Upper lobe of left lung (tissue), 6 donors: ENCODE results near the gene MMD. TPM values are rescaled to one million over a fixed set of nuclear protein-coding genes. Genes with fewer than 3 reads are reported as not detected.
"Not testable (repeated sequence)": the region's sequence is repeated elsewhere in the genome, so short reads cannot be mapped to it uniquely, and the experiment has no call there.

ENCODE experiments used
- ATAC-seq, 2 donors: fragments of 200-7000 bp; cut with Tn5 transposase; one replicate each; pipeline ENCODE4 v1.9.1; 2022; ENCODE audit warnings: mild to moderate bottlenecking in 2 of 2, moderate library complexity in 2 of 2; ENCODE audit not compliant: low FRiP score in 2 of 2
- DNase-seq, 2 donors: peaks; one replicate each; pipeline ENCODE4 v3.0.0-alpha.2; 2019 to 2020
- H3K27ac ChIP-seq, 4 donors: fragments of 200-600 bp; sonication (generic); one replicate each; pipeline ENCODE4 v1.5.1; 2016 to 2019
- H3K27me3 ChIP-seq, 4 donors: fragments of 200-600 bp; sonication (generic); one replicate each; pipeline ENCODE4 v1.5.1; 2017 to 2019
- H3K36me3 ChIP-seq, 4 donors: fragments of 200-600 bp; sonication (generic); one replicate each; pipeline ENCODE4 v1.5.1; 2016 to 2019
- H3K4me1 ChIP-seq, 4 donors: fragments of 200-600 bp; sonication (generic); one replicate each; pipeline ENCODE4 v1.5.1; 2018 to 2019
- H3K4me3 ChIP-seq, 4 donors: fragments of 200-600 bp; sonication (generic); one replicate each; pipeline ENCODE4 v1.5.1; 2017 to 2019; ENCODE audit warnings: mild to moderate bottlenecking in 2 of 4, moderate library complexity in 1 of 4
- H3K9me3 ChIP-seq, 4 donors: fragments of 200-600 bp; sonication (generic); one replicate each; pipeline ENCODE4 v1.5.1; 2018 to 2019
- EP300 ChIP-seq, 4 donors: sonication (generic); formaldehyde crosslinking; IDR thresholded peaks; one replicate each; pipeline ENCODE4 v1.5.1; 2017; ENCODE audit warnings: antibody characterized with exemption in 4 of 4, control low read depth in 2 of 4
- POLR2A ChIP-seq, 4 donors: fragments of 450-650 bp; IDR thresholded peaks; one replicate each; pipeline ENCODE4 v1.5.1; 2016 to 2017; ENCODE audit warnings: antibody characterized with exemption in 4 of 4, mild to moderate bottlenecking in 2 of 4
- POLR2AphosphoS5 ChIP-seq, 2 donors: sonication (generic); formaldehyde crosslinking; IDR thresholded peaks; one replicate each; pipeline ENCODE4 v1.5.1; 2017; ENCODE audit warnings: antibody characterized with exemption in 2 of 2
- WGBS, 2 donors: methylation state at CpG; one replicate each; pipeline ENCODE4 v1.1.5; 2017 to 2018; 5-methylcytosine and 5-hydroxymethylcytosine counted together
- total RNA-seq, 6 donors: library from RNA; depleted of rRNA in 4 of 6; stranded (reverse); fragments of >200 nt in 4 of 6; gene quantifications; one replicate each; pipeline versions ENCODE4 v1.1.0 to v1.2.1, GENCODE V29; 2016 to 2021
- TF ChIP-seq, protein P1 (sequence below), 6 experiments: fragments of 450-650 bp in 4 of 6; fragments of 200-600 bp in 2 of 6; sonication (generic) in 2 of 6; IDR thresholded peaks; one replicate each; pipeline ENCODE4 v1.5.1; 2016 to 2019; ENCODE audit warnings: antibody characterized with exemption in 6 of 6
- donor health status: DM: no; HTN: no; CAD: no; lungs with moderate emphysema.
- donor health status: DM: no; HTN: yes; CAD: no; lungs with severe emphysema.

The MMD gene
- total RNA-seq, 6 donors from 2014 or later = 13.5 to 26.7 (median 19.0) TPM

DNA sequence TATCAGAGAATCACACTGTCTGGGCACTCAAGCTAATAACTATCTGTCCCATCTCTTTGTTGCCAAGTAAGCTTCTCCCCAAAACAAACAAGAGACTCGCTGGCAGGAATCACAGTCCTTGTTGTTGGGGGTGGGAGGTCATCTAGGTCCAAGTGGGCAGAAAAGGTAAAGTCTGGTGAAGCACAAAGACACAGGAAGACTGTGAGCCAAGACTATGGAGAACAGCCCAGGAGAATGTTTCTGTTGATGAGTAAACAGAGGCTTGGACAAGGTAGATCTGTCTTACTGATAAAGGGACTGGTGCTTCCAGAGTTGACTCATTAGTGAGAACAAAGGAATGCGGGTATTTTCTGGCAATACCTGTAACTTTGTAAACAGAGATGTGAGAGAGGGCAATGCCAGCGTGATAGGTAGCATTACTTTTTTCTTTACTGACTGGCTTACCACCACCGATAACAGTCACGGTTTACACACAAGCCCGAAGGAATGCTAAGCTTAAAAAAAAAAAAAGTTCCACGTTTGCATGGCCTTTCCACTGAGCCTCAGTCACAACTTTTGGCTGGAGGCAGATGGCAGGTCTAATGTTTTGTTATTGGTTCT lies 11.5 kb upstream of the MMD start:
- peak; percentile 37 to 46 for ATAC-seq
- no peaks in the 10 kb centered on the region for H3K27me3 ChIP-seq
- TF ChIP-seq, protein P1, sequence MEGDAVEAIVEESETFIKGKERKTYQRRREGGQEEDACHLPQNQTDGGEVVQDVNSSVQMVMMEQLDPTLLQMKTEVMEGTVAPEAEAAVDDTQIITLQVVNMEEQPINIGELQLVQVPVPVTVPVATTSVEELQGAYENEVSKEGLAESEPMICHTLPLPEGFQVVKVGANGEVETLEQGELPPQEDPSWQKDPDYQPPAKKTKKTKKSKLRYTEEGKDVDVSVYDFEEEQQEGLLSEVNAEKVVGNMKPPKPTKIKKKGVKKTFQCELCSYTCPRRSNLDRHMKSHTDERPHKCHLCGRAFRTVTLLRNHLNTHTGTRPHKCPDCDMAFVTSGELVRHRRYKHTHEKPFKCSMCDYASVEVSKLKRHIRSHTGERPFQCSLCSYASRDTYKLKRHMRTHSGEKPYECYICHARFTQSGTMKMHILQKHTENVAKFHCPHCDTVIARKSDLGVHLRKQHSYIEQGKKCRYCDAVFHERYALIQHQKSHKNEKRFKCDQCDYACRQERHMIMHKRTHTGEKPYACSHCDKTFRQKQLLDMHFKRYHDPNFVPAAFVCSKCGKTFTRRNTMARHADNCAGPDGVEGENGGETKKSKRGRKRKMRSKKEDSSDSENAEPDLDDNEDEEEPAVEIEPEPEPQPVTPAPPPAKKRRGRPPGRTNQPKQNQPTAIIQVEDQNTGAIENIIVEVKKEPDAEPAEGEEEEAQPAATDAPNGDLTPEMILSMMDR (IDR thresholded peaks at IDR 0.05) = no peak
- TF ChIP-seq POLR2AphosphoS5 (IDR thresholded peaks at IDR 0.05) (no peak), EP300 (IDR thresholded peaks at IDR 0.05) (no peak), POLR2A (IDR thresholded peaks at IDR 0.05) (no peak)
- DNase-seq = no peak
- 53 to 62% methylated on average over 7 of the region's 7 CpGs for WGBS, 2 donors
- H3K4me3 ChIP-seq = no peak overlapping the region
- no peaks in the 10 kb centered on the region for H3K9me3 ChIP-seq
- peak overlapping the region; percentile 15 to 32 (median 20) for H3K27ac ChIP-seq
- H3K36me3 ChIP-seq = no peaks in the 10 kb centered on the region
- H3K4me1 ChIP-seq = peaks cover 0 to 8% (median 6%) of the 10 kb centered on the region in 4 donors

DNA sequence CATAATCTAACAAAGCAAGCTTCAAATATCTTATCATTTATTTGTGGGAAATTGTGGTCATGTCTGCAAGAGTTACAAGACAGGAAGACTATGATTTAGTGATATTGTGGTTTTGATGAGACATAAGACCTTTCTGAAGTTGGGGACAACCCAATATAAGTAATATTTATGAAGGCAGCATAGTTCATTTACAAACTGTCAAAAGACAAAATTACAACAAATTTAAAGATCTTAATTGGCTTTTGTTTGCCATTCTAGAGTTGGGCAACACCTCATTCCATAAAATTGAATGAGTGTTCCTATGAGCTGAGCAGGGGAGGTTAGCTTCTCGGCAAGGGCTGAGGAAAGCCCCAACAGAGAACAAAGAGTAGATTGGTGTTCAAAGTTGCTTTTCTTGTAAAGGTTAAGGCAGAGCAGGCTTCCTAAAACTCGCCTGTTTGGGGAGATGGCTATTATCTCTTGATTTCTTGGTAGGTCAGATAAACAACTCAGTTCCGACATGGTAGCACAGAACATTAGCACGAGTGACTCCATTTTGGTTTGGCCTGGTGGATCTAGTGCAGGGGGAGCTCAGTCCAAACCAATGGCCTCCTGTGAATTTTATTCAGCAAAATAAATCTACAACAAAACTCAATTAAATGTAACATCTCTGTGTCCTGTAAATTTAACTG lies 10.9 kb upstream of the MMD start:
- WGBS, 2 donors = 78 to 81% methylated on average over 4 of the region's 4 CpGs
- peak overlapping the region in 2 of 4 donors; percentile 15 to 22 for H3K27ac ChIP-seq
- no peak for ATAC-seq

DNA sequence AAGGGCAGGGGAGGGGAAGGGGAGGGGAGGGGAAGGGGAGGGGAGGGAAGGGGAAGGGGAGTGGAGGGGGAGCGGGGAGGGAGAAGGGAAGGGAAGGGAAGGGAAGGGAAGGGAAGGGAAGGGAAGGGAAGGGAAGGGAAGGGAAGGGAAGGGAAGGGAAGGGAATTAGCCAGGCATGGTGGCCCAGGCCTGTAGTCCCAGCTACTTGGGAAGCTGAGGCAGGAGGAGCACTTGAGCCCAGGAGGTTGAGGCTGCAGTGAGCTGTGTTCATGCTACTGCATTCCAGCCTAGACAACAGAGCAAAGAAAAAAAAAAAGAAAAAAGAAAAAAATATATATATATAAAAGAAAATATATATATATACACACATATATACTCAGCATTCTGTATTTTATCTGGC lies 10.3 kb upstream of the MMD start:
- H3K4me1 ChIP-seq, ATAC-seq, H3K27me3 ChIP-seq, H3K4me3 ChIP-seq, H3K9me3 ChIP-seq, H3K36me3 ChIP-seq, H3K27ac ChIP-seq, DNase-seq: not testable (repeated sequence)
- 0% methylated on average over 1 of the region's 1 CpG; no CpG with 5 or more reads in 1 of the 2 donors for WGBS, 2 donors

More for the DNA sequence above, 10.9 kb upstream of the MMD start:
- no peaks in the 10 kb centered on the region for H3K36me3 ChIP-seq
- no peaks in the 10 kb centered on the region for H3K9me3 ChIP-seq
- H3K4me3 ChIP-seq = no peak overlapping the region
- H3K27me3 ChIP-seq = no peaks in the 10 kb centered on the region
- DNase-seq = no peak
- peaks cover 0 to 8% (median 6%) of the 10 kb centered on the region in 4 donors for H3K4me1 ChIP-seq
- no peak for TF ChIP-seq POLR2AphosphoS5 (IDR thresholded peaks at IDR 0.05)

DNA sequence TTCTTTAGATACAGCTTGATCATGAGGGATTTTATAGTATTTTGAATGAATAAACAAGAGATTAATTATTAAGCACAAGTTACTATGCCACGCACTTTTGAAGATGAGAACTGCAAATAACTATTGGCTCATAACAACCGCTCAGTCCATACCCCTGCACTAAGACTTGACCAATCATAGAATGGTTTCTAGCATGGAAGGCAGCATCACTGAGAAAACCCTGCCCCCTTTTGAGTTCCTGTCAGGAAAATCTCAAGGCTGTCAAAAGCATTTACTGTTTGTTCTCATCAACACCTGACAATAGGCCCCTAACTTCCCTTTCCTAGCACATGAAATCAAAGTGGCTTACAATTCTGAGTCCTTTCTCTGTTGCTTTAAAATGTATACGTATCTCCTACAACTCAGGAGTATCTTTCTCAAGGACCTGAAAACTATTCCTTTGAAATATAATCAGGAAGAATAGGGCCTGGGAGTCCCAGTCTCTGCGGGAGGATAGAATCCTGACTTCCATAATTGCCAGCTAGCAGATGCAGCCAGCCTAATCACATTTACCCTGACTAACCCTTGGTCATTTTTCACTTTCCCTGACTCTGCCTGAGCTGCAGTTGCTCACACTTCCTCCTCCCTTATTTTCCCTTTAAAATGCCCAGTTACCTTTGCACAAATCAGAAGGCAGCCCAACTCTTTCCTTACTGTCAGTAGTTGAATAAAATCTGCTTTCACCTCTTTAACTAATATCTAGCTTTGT lies 9.1 kb upstream of the MMD start:
- 60 to 74% methylated on average over 4 of the region's 4 CpGs for WGBS, 2 donors
- ATAC-seq (no peak), DNase-seq (no peak)
- H3K4me3 ChIP-seq = no peak overlapping the region
- TF ChIP-seq, protein P1 (IDR thresholded peaks at IDR 0.05) = no peak
- TF ChIP-seq POLR2AphosphoS5 (IDR thresholded peaks at IDR 0.05) (no peak), POLR2A (IDR thresholded peaks at IDR 0.05) (no peak), EP300 (IDR thresholded peaks at IDR 0.05) (no peak)
- no peaks in the 10 kb centered on the region for H3K9me3 ChIP-seq
- H3K36me3 ChIP-seq = no peaks in the 10 kb centered on the region
- H3K27ac ChIP-seq = no peak overlapping the region
- H3K4me1 ChIP-seq = peaks cover 0 to 8% (median 6%) of the 10 kb centered on the region in 4 donors
- no peaks in the 10 kb centered on the region for H3K27me3 ChIP-seq

DNA sequence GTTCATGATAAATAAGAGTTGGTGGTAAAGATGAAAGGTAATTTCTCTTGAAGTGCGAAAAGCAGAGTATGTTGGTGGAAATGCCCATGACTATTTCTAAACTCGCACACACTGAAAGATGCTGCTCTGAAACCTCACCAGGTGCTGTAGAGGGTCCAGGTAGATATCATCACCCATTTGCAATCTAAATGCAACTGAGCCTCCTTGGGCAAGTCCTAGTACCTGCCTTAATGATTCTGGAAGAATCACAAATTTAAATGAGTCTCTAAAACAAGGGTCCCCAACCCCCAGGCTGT lies 5.9 kb upstream of the MMD start:
- H3K27ac ChIP-seq = peak overlapping the region in 1 of 4 donors; percentile 13
- 92 to 94% methylated on average over 2 of the region's 2 CpGs for WGBS, 2 donors
- no peak overlapping the region for H3K4me3 ChIP-seq
- TF ChIP-seq POLR2A (IDR thresholded peaks at IDR 0.05) (no peak), POLR2AphosphoS5 (IDR thresholded peaks at IDR 0.05) (no peak), EP300 (IDR thresholded peaks at IDR 0.05) (no peak)
- TF ChIP-seq, protein P1 (IDR thresholded peaks at IDR 0.05) = no peak
- ATAC-seq = no peak
- no peaks in the 10 kb centered on the region for H3K36me3 ChIP-seq
- no peaks in the 10 kb centered on the region for H3K27me3 ChIP-seq
- no peaks in the 10 kb centered on the region for H3K9me3 ChIP-seq
- H3K4me1 ChIP-seq = peaks cover 0 to 3% (median under 1%) of the 10 kb centered on the region in 4 donors
- no peak for DNase-seq
